H7 (cell line): ENCODE results near the gene PGM5. TPM values are rescaled to one million over a fixed set of nuclear protein-coding genes. Genes with fewer than 3 reads are reported as not detected.
"Not testable (repeated sequence)": the region's sequence is repeated elsewhere in the genome, so short reads cannot be mapped to it uniquely, and the experiment has no call there.

Source experiments
- DNase-seq: peaks from one replicate; pipeline ENCODE4 v3.0.0; 2012
- H3K27me3 ChIP-seq: 2 replicates; pipeline ENCODE4 v1.6.0; 2011; ENCODE audit warnings: mild to moderate bottlenecking, low read length; ENCODE audit not compliant: control insufficient read depth, insufficient read depth
- H3K36me3 ChIP-seq: replicated peaks from 2 replicates; pipeline ENCODE4 v1.5.1; 2011; ENCODE audit warnings: low read length; ENCODE audit not compliant: control insufficient read depth, insufficient read depth
- H3K4me3 ChIP-seq: 2 replicates; pipeline ENCODE4 v1.5.1; 2011; ENCODE audit warnings: low read depth, mild to moderate bottlenecking, control low read depth, low read length, moderate library complexity; ENCODE audit not compliant: insufficient read depth
- total RNA-seq: library from RNA; depleted of rRNA; stranded (reverse); fragments of >200 nt; shearing (Covaris generic); gene quantifications from 2 replicates; pipeline ENCODE4 v1.2.3, GENCODE V29; 2014

Gene PGM5
- total RNA-seq, 1 experiment from 2014 or later = 0.14 TPM

DNA sequence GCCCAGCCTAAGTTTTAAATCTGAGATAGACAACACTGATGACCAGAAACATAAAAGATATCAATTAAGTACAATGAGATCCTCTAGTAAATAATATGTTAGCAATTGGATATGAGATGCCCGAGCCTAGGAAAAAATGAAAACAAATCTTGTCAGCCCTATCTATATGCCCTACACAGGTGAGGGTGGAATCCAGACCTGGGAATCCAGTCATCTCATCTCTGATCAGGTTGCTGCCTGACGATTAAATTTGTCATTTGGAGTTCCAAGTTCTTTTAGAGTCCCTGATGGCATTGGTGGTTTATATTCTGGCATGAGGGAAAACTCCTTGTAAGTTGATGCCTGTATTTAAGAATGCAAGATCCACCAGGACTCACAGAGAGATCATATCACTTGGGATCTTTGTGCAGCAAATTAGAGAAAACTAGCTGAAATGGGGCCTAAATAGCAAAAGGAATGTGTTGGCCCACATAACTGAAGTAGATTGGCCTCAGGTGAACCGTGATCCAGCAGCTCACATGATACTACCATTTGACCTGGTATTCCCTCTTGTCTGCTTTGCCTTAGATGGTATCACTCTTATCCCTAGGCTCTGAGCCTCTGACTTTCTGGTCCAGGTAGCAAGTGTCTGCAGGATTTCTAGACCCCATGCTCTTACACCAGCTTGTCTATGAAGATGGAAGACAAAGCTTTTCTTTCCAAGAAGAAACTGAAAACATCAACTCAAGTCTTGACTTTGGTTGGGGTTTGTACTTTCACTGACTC lies 48.2 kb downstream of the PGM5 start:
- H3K27me3 ChIP-seq, H3K36me3 ChIP-seq, DNase-seq, H3K4me3 ChIP-seq: not testable (repeated sequence)

DNA sequence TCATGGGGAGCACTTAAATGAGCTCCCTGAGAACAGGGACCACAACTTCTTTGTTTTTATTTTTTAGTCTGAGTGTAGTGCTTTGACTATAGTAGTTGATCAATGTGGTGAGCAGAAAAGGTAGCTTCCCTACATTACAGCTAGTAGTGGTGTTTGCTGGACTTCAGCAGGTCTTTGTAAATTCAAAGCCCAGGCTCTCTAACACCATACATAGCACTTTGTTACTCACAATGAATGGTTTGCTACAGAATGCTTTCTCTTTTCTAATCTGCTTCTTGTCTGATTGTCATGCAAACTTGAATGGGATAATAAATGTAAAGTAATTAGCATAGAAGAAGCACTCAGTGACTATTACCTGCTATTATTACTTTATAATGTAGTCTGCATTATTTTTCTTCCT lies 55.5 kb downstream of the PGM5 start:
- not testable (repeated sequence) for H3K27me3 ChIP-seq, DNase-seq, H3K36me3 ChIP-seq, H3K4me3 ChIP-seq

DNA sequence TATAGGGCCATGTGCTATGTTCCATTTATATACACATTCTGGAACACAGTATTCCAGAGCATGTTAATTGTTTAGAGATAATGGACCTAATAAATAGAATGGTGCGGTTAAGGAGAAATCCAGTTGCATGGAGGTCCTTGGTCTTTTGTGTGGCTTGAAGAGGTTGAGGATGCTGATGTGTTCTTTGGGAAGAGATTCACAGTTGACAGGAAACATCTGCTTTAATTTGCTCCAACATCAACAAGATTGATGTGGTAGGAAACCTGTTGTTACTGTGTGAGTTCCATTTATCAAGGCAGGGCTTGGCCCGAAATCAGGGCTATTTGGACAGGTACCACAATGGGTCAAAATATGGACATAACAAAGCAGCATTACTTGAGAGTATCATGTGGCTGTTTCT lies 56.3 kb downstream of the PGM5 start:
- H3K4me3 ChIP-seq, H3K36me3 ChIP-seq, DNase-seq, H3K27me3 ChIP-seq: not testable (repeated sequence)

DNA sequence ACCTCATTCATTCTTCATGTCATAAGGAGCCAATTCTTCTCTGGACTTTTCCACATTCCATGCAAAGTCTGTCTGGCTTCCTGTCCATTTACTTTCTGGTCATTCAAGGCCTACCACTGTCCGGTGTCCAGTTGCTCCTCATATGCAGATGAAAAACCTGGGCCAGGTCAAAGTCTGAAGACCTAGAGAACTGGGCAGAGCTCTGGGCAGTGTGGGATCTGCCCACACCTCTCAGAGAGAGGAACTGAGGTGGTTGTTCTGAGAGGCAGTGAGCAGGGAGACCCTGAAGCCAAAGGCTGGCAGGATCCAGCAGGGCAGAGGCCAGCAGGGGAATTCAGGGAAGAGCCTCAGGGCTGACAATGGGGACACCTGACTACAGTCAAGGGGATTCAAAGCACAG lies 58.7 kb downstream of the PGM5 start:
- not testable (repeated sequence) for H3K4me3 ChIP-seq, H3K36me3 ChIP-seq, DNase-seq, H3K27me3 ChIP-seq

DNA sequence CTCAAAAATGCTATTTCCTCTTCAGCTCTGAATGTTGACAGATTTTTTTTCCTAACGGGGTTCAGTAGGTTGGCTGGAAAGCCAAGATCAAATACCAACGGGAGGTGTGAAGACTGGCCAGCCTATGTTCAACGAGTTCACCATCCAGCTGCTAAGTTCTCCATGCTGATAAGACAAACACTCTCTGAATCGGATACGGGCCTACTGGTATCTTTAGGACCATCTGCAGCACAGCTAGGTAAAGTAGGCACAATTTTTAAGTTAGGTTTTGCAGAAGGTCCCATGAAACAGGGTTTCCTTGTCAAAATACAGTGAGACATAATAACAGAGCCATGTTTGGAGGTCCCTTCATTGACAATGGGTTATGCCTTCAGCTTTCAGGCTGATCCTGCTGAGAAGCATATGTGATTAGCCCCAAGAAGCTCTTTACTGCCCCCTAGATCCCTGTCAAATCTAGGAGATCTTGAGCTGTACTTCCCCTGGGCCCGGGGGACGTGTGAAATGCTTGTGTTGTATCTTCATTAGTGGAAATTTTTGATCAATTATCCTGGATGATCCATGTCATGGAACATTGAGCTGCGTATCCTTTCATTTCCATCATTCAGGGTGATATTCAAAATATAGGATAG lies 60.6 kb downstream of the PGM5 start:
- H3K4me3 ChIP-seq = no peak overlapping the region
- peak; percentile 50 for DNase-seq
- H3K27me3 ChIP-seq = peaks cover 5% of the 10 kb centered on the region; the same call in 1 of the 2 replicates
- no peaks in the 10 kb centered on the region for H3K36me3 ChIP-seq

DNA sequence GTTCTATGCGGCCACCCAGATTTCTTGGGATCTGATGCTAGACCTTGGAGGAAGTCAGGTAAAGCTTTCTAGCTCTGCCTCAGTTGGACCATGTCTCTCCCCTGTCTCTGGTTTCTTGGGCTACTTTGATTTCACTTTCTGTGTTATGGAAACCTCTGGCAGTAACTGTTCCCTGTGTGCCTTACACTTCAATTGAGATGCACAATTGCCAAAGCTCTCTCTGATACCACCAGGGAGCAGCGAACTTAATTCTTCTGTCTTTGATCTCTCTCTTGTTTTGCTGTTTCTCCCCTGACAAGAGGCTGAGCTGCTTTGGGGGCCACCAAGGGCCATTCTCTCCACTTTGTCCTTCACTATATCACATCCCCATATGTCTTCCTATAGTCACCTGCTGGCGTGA lies 61.4 kb downstream of the PGM5 start:
- no peak for DNase-seq
- H3K36me3 ChIP-seq = no peaks in the 10 kb centered on the region
- peaks cover 5% of the 10 kb centered on the region; the same call in 1 of the 2 replicates for H3K27me3 ChIP-seq
- no peak overlapping the region for H3K4me3 ChIP-seq

DNA sequence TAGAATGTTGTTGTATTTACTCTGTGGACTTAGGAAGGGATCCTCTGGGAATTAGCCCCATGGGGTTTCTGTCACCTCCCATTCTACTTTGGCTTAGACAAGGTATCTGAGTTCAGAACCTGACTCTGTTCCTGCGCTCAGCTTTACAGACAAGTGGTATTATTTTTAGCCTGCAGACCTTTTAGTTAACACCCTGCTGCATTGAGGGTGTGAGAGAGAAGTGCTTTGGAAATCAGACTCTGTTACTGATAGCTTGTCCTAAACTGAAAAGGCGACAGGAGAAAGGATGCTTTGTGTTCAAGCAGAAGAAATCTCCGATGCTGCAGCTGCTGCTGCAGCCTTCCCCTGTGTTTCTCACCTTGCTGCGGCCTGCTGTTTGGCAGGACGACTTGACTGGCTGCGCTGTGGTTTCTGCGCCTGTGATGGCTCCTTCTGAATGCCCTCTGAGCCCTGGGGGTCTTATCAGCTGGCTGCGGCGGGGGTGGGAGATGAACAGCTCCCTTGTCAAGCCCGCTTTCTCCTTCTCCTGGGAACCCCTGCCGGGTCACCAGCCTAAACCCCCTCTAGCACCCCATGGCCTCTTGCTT lies 61.9 kb downstream of the PGM5 start:
- DNase-seq = no peak
- Histone ChIP-seq H3K36me3 (no peaks in the 10 kb centered on the region), H3K27me3 (peaks cover 6% of the 10 kb centered on the region; the same call in 1 of the 2 replicates), H3K4me3 (no peak overlapping the region)

DNA sequence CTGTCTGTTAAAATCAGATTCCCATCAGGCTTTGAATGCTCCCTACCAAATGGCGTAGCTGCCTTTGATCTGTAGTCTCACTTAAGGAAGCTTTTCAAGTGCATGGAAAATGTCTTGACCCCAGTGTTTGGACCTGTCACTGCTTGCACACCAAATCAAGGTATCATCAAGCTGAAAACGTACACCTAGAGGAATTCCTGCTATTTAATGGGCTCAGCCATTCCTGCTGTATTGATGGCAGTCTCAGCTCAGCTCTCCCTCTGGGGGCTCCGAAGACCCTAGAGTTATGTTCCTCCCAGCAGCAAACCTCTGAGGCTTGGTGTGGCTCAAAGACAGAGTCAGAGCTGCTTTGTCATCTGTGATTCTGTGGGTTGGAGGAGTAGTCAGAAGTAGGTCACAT lies 63.5 kb downstream of the PGM5 start:
- Histone ChIP-seq H3K36me3 (no peaks in the 10 kb centered on the region), H3K4me3 (no peak overlapping the region), H3K27me3 (peaks cover 9% of the 10 kb centered on the region; the same call in 1 of the 2 replicates)
- no peak for DNase-seq

DNA sequence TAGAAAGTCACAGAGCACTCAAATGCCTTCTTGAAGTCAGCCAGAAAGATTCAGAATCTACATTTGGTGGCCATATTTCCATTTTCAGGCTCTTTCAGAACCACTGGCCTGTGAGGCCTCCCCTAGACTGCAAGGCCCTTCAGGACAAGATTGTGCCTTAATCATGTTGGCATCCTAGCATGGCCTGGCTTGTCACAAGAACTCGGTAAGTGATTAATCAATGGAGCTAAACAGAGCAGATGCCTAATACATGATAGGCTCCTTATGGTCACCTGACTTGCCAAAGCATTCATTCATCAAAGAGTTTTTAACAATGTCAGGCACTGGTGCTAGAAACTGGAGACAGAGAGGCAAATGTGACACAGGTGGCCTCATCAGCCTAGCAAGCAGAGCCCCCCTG lies 70.3 kb downstream of the PGM5 start:
- Histone ChIP-seq H3K36me3 (no peaks in the 10 kb centered on the region), H3K27me3 (peaks cover 4% of the 10 kb centered on the region; the same call in 1 of the 2 replicates), H3K4me3 (no peak overlapping the region)
- DNase-seq = no peak

DNA sequence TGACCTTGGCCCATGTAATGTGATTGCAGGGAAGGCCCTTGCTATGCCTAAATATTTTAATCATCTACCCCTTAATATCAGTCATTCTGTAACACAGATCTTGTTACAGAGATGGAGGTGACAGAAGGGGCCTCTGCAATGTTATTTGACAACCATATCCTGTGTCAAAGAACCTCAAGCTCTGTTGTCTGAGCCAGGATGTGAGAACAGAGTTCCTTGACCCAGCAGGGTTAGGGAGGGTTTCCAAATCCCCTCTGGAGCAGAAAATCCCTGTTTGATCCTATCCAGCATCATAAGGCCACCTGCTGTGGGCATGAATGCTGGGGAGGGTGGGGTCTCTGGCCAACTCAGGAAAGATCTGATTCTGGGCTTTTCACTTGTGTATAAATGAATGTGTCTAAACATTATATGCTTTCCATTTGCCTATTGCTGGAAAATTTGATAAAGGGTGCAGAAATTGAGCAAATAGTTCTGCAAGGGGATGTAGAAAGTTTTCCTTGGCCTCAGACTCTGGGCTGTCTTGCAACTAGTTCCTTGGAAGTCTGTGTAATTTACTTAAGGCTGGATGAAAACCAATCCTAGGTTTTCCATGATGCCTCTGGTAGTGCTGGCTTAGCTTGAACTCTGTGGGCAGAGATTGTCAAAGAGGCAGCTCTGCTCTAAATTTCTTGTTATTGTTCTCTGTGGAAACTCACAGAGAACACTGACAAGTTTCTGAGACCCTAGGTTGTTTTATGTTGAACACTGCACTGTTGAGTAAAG lies 71.0 kb downstream of the PGM5 start:
- Histone ChIP-seq H3K36me3 (no peaks in the 10 kb centered on the region), H3K27me3 (peaks cover 4% of the 10 kb centered on the region; the same call in 1 of the 2 replicates), H3K4me3 (no peak overlapping the region)
- no peak for DNase-seq

DNA sequence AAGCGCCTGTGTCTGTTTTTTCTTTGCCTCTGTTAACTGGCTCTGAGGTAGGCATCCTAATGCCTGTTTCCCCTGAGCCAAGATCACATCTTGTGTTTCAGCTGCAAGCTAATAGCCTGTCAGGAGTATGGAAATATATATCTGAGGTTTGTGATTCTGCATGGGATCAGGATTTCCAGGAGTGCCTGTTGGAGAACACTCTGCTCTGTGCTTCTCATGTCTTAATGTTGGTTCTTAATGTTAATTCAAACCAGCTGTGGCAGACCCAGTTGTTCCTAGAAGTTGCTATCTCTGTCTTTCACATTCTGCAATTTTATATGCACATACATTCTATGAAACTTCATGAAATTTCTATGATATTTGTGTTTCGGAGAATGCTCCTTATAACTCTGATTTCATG lies 72.1 kb downstream of the PGM5 start:
- no peak for DNase-seq
- H3K36me3 ChIP-seq = no peaks in the 10 kb centered on the region

DNA sequence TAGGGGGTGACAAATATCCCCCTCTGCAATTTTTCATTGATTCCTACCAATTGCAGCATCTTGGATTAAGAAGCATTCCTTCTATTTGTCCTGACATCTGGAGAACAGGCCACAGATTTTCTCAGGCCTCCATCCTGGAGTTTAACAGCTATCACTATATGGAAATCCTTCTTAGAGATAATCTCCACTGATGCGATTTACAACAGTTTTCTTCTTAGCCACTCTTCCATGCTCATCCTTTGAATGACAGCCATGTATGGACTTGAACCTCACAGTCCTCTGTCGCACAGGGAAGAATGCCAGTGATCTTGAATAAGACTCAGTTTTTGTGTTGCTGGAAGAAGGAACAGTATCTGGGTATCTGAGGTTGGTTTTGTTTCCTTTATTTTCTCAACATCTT lies 73.2 kb downstream of the PGM5 start:
- H3K27me3 ChIP-seq = no peaks in the 10 kb centered on the region; the same call in 1 of the 2 replicates
- no peak for DNase-seq

More for the DNA sequence above, 72.1 kb downstream of the PGM5 start:
- H3K27me3 ChIP-seq = peaks cover 2% of the 10 kb centered on the region; the same call in 1 of the 2 replicates
- no peak overlapping the region for H3K4me3 ChIP-seq

DNA sequence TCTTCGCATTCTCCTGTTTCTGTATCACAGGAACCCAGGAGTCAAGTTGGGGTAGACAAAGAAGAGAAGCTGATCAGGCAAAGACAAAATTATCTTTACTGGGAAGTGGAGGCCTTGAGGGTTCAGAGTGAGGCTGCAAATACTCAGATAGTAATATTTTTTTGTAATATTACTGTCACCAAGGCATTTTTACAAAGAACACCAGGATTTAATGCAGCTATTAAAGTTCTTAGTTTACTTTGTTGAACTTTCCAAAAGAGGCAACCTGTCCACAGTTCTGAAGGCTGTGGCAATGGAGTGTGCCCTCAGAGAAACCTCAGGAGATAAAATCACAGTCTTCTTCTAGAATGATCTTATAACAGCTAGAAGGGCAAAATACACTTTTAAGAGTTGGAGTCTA lies 74.9 kb downstream of the PGM5 start:
- no peaks in the 10 kb centered on the region; the same call in 1 of the 2 replicates for H3K27me3 ChIP-seq
- no peak for DNase-seq
- no peak overlapping the region for H3K4me3 ChIP-seq
- no peaks in the 10 kb centered on the region for H3K36me3 ChIP-seq

More for the DNA sequence above, 73.2 kb downstream of the PGM5 start:
- H3K36me3 ChIP-seq = no peaks in the 10 kb centered on the region
- no peak overlapping the region for H3K4me3 ChIP-seq

DNA sequence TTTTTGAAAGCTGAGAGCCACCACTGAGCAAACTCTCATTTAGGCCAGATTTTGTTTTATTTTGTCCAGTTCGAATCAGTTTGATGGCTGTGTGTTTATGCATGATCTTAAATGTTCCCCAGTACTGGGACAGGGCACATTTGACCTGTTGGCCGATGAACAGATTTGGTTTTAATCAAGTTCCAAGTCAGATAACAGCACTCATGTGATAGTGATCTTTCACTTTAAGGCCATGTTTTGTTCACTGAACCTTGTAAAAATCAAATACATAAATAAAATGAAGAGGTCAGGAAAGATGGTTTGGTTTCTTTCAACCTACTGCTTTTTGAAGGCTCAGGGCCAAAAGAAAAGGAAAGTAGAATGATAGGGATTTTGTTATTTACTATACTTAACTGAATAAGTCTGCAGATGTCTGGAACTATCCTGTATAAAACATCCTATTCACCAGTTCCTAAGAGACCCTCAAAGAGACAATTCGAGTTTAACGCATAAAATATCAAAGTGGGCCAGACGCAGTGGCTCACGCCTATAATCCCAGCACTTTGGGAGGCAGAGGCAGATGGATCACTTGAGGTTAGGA lies 77.2 kb downstream of the PGM5 start:
- no peak overlapping the region for H3K4me3 ChIP-seq
- DNase-seq = no peak
- H3K27me3 ChIP-seq = no peaks in the 10 kb centered on the region; the same call in 1 of the 2 replicates
- no peaks in the 10 kb centered on the region for H3K36me3 ChIP-seq
